Ishikawa (cell line): ENCODE measurements around the gene FAM20B.

ENCODE experiments used
- MAX ChIP-seq: IDR thresholded peaks from 2 replicates; pipeline ENCODE4 v1.6.1; 2012
- NFIC ChIP-seq: IDR thresholded peaks from 2 replicates; pipeline ENCODE4 v1.6.1; 2012
- TEAD4 ChIP-seq: IDR thresholded peaks from 2 replicates; pipeline ENCODE4 v1.6.1; 2012

GRCh38 chr1:179002552-179003345 is 22.9 kb upstream of the FAM20B start:
- no peak for TF ChIP-seq NFIC
- TF ChIP-seq TEAD4: no peak
- TF ChIP-seq MAX: no peak
